ENCODE results near the gene MROH2A.

Gene MROH2A

GRCh38 chr2:233766416-233766815 is 11.7 kb upstream of the MROH2A start:
- DNase-seq (ENCODE audit: low read depth) = no peak

- no peak for DNase-seq (ENCODE audit: low read depth)
Observed at GRCh38 chr2:233768076-233768475, 10.1 kb upstream of the MROH2A start.

GRCh38 chr2:233769260-233769659 is 8.9 kb upstream of the MROH2A start:
- DNase-seq (ENCODE audit: low read depth) = no peak

GRCh38 chr2:233772153-233772552 is 6.0 kb upstream of the MROH2A start:
- no peak for DNase-seq (ENCODE audit: low read depth)

- DNase-seq (ENCODE audit: low read depth) = no peak
Observed at GRCh38 chr2:233772583-233772982, 5.5 kb upstream of the MROH2A start.

GRCh38 chr2:233773854-233774253 is 4.3 kb upstream of the MROH2A start:
- no peak for DNase-seq (ENCODE audit: low read depth)

GRCh38 chr2:233775414-233775813 is 2.7 kb upstream of the MROH2A start:
- no peak for DNase-seq (ENCODE audit: low read depth)

GRCh38 chr2:233779722-233780121 is 1.6 kb downstream of the MROH2A start:
- DNase-seq (ENCODE audit: low read depth) = no peak

- DNase-seq (ENCODE audit: low read depth) = no peak
Observed at GRCh38 chr2:233780771-233781170, 2.6 kb downstream of the MROH2A start.

- DNase-seq (ENCODE audit: low read depth) = no peak
Observed at GRCh38 chr2:233789554-233789953, 11.4 kb downstream of the MROH2A start.

- DNase-seq (ENCODE audit: low read depth) = no peak
Observed at GRCh38 chr2:233791151-233791882, 13.2 kb downstream of the MROH2A start.

- no peak for DNase-seq (ENCODE audit: low read depth)
Observed at GRCh38 chr2:233791883-233792329, 13.8 kb downstream of the MROH2A start.

GRCh38 chr2:233792720-233793119 is 14.6 kb downstream of the MROH2A start:
- DNase-seq (ENCODE audit: low read depth) = no peak

GRCh38 chr2:233793465-233794127 is 15.5 kb downstream of the MROH2A start:
- DNase-seq (ENCODE audit: low read depth) = no peak

GRCh38 chr2:233794128-233794658 is 16.1 kb downstream of the MROH2A start:
- DNase-seq (ENCODE audit: low read depth) = no peak

- DNase-seq (ENCODE audit: low read depth) = no peak
Observed at GRCh38 chr2:233795735-233796171, 17.6 kb downstream of the MROH2A start.

- DNase-seq (ENCODE audit: low read depth) = no peak
Observed at GRCh38 chr2:233796254-233796653, 18.1 kb downstream of the MROH2A start.

- DNase-seq (ENCODE audit: low read depth) = no peak
Observed at GRCh38 chr2:233798335-233799086, 20.4 kb downstream of the MROH2A start.

- no peak for DNase-seq (ENCODE audit: low read depth)
Observed at GRCh38 chr2:233799087-233799665, 21.0 kb downstream of the MROH2A start.

- no peak for DNase-seq (ENCODE audit: low read depth)
Observed at GRCh38 chr2:233799716-233800115, 21.6 kb downstream of the MROH2A start.

GRCh38 chr2:233800208-233800607 is 22.1 kb downstream of the MROH2A start:
- DNase-seq (ENCODE audit: low read depth) = no peak
